B cell (primary cell): Measurements from ENCODE around the gene KRTAP4-3. TPM values are rescaled to one million over a fixed set of nuclear protein-coding genes. Genes with fewer than 3 reads are reported as not detected.
"Not testable (repeated sequence)": the region's sequence is repeated elsewhere in the genome, so short reads cannot be mapped to it uniquely, and the experiment has no call there.

Source experiments
- ATAC-seq: fragments of 200-7000 bp; cut with Tn5 transposase; one replicate; pipeline ENCODE4 v1.10.0; 2021; ENCODE audit warnings: low read depth, mild to moderate bottlenecking, moderate number of reproducible peaks, moderate library complexity
- CTCF ChIA-PET: fragments of 350-600 bp; sonication (Branson Sonifier 250); formaldehyde crosslinking; loops from one replicate; lab custom pipeline; 2021; ENCODE audit warnings: antibody characterized with exemption, inconsistent platforms; lab: Charles Lee
- POLR2A ChIA-PET: fragments of 350-600 bp; sonication (Branson Sonifier 250); formaldehyde crosslinking; loops from one replicate; lab custom pipeline; 2021; ENCODE audit warnings: antibody characterized with exemption; lab: Charles Lee
- DNase-seq: peaks from one replicate; pipeline ENCODE4 v3.0.0; 2013
- H2AFZ ChIP-seq: 2 replicates; pipeline ENCODE4 v1.6.1; 2012; ENCODE audit warnings: mild to moderate bottlenecking, low read depth, low read length; ENCODE audit not compliant: insufficient read depth, poor library complexity, severe bottlenecking
- H3K27ac ChIP-seq, 2 donors: 1 replicate in 1 of 2; 2 replicates in 1 of 2; pipeline ENCODE4 v1.5.1; 2012 to 2013; ENCODE audit warnings: low read length in 2 of 2, mild to moderate bottlenecking in 2 of 2, moderate library complexity in 1 of 2
- H3K27me3 ChIP-seq, 4 experiments: fragments of 200-600 bp in 1 of 4; sonication (generic) in 1 of 4; replicated peaks in 1 of 4; 1 replicate in 2 of 4; 2 replicates in 2 of 4; pipeline versions ENCODE4 v1.6.1 to v1.7.0; 2013 to 2016; ENCODE audit warnings: low read length in 3 of 4, mild to moderate bottlenecking in 2 of 4, mixed read lengths in 1 of 4, moderate library complexity in 1 of 4; ENCODE audit not compliant: insufficient read depth in 4 of 4, control insufficient read depth in 3 of 4; ENCODE audit errors: control extremely low read depth in 1 of 4
- H3K36me3 ChIP-seq, 2 experiments: replicated peaks in 1 of 2; 1 replicate in 1 of 2; 2 replicates in 1 of 2; pipeline versions ENCODE4 v1.6.1 to v1.7.1; 2013; ENCODE audit warnings: low read length in 1 of 2; ENCODE audit not compliant: insufficient read depth in 2 of 2, control insufficient read depth in 1 of 2; ENCODE audit errors: control extremely low read depth in 1 of 2, extremely low read depth in 1 of 2
- H3K4me1 ChIP-seq, 2 donors: fragments of 200-600 bp in 1 of 2; sonication (generic) in 1 of 2; 1 replicate in 1 of 2; 2 replicates in 1 of 2; pipeline versions ENCODE4 v1.5.1 to v1.6.1; 2013 to 2017; ENCODE audit warnings: low read length in 2 of 2; ENCODE audit not compliant: control insufficient read depth in 2 of 2, insufficient read depth in 2 of 2
- H3K4me2 ChIP-seq: replicated peaks from 2 replicates; pipeline ENCODE3; 2012; ENCODE audit warnings: mild to moderate bottlenecking, low read depth, low read length; ENCODE audit not compliant: poor library complexity, severe bottlenecking
- H3K4me3 ChIP-seq, 5 experiments: fragments of 200-600 bp in 1 of 5; sonication (generic) in 1 of 5; 1 replicate in 3 of 5; 2 replicates in 2 of 5; pipeline versions ENCODE4 v1.5.1 to v1.7.0; 2011 to 2016; ENCODE audit warnings: low read length in 4 of 5, mild to moderate bottlenecking in 4 of 5, low read depth in 2 of 5, control low read depth in 1 of 5, moderate library complexity in 1 of 5; ENCODE audit not compliant: insufficient read depth in 1 of 5; ENCODE audit errors: control extremely low read depth in 1 of 5, extremely low read depth in 1 of 5
- H3K79me2 ChIP-seq: fragments of 200-600 bp; sonication (generic); one replicate; pipeline ENCODE4 v1.6.0; 2016; ENCODE audit warnings: low read length; ENCODE audit not compliant: control insufficient read depth, insufficient read depth
- H3K9ac ChIP-seq: fragments of 200-600 bp; sonication (generic); 2 replicates; pipeline ENCODE4 v1.6.1; 2017; ENCODE audit warnings: mild to moderate bottlenecking, low read length, moderate library complexity
- H3K9me3 ChIP-seq, 3 donors: one replicate each; pipeline versions ENCODE4 v1.6.1 to v1.7.1; 2013; ENCODE audit warnings: low read length in 2 of 3; ENCODE audit not compliant: control insufficient read depth in 2 of 3, insufficient read depth in 1 of 3; ENCODE audit errors: control extremely low read depth in 1 of 3
- H4K20me1 ChIP-seq: 2 replicates; pipeline ENCODE4 v1.6.0; 2012; ENCODE audit warnings: mild to moderate bottlenecking, low read length; ENCODE audit not compliant: insufficient read depth, control insufficient read depth, poor library complexity, severe bottlenecking
- H3K27ac Mint-ChIP-seq: one replicate; pipeline ENCODE4 v1.8.0; 2021; ENCODE audit warnings: mixed read lengths
- H3K27me3 Mint-ChIP-seq: one replicate; pipeline ENCODE4 v1.8.0; 2021; ENCODE audit warnings: mixed read lengths
- H3K4me1 Mint-ChIP-seq: one replicate; pipeline ENCODE4 v1.8.0; 2021; ENCODE audit warnings: mixed read lengths
- H3K4me3 Mint-ChIP-seq: one replicate; pipeline ENCODE4 v1.8.0; 2021; ENCODE audit warnings: mixed read lengths
- H3K9me3 Mint-ChIP-seq: one replicate; pipeline ENCODE4 v1.8.0; 2022; ENCODE audit warnings: mixed read lengths; ENCODE audit not compliant: insufficient read depth
- EZH2 ChIP-seq: IDR thresholded peaks from 2 replicates; pipeline ENCODE4 v1.6.1; 2012; ENCODE audit warnings: borderline replicate concordance, low read depth, mild to moderate bottlenecking, moderate library complexity, low read length; ENCODE audit not compliant: insufficient read depth, poor library complexity, severe bottlenecking
- WGBS: methylation state at CpG from one replicate; pipeline ENCODE4 v1.1.5; 2013; ENCODE audit warnings: missing lambda C conversion rate; ENCODE audit not compliant: insufficient coverage; 5-methylcytosine and 5-hydroxymethylcytosine counted together
- intact Hi-C: fragments of 100-400 bp; cut with micrococcal nuclease; formaldehyde crosslinking; loops from one replicate; pipeline ENCODE4 v1.10.0; 2022
- polyA plus RNA-seq: library from polyadenylated mRNA; depleted of rRNA; stranded (reverse); fragments of >200 nt; gene quantifications from 2 replicates; pipeline ENCODE4 v1.2.3, GENCODE V29; 2012
- total RNA-seq, 2 donors: library from RNA; stranded (reverse); fragments of 120-200 nt in 1 of 2; gene quantifications; 1 replicate in 1 of 2; 2 replicates in 1 of 2; pipeline versions ENCODE4 v1.2.3 to v1.2.4, GENCODE V29; 2013 to 2022
- TF ChIP-seq, protein P1 (sequence below): fragments of 200-600 bp; IDR thresholded peaks from one replicate; pipeline ENCODE4 v1.8.0; 2022; ENCODE audit warnings: antibody characterized with exemption, mild to moderate bottlenecking

Gene KRTAP4-3
- total and polyA plus RNA-seq, 2 donors (not counting 1 experiment from before 2014, with no cell fraction given) = not detected

DNA sequence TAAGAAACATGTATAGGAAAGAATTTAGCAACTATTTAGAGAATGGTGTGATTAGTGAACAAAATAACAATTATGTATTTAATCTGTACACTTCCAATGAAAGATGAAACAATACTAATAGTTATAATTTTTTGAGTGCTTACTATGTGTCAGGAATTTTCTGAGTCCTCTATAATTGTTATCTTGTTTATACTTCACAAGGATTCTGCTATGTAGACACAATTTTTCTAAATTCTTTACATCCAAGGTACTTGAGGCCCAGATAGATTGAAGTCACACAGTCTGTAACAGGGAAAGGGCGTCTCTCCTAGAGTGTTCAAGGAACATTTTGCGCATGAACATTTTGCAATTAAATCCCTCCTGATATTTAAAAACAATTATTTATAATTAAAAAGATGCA lies 43.0 kb downstream of the KRTAP4-3 start:
- no peak overlapping the region for H3K27ac ChIP-seq
- ChIA-PET CTCF (no interaction called here), POLR2A (no interaction called here)
- H3K9ac ChIP-seq = no peak overlapping the region
- peaks cover 31 to 32% of the 10 kb centered on the region in 2 donors for H3K4me1 ChIP-seq
- H4K20me1 ChIP-seq = no peaks in the 10 kb centered on the region
- no peak overlapping the region for H3K4me3 ChIP-seq
- H3K9me3 ChIP-seq = peaks cover 0 to 5% (median 3%) of the 10 kb centered on the region in 3 donors
- no peak for TF ChIP-seq EZH2
- TF ChIP-seq, protein P1, sequence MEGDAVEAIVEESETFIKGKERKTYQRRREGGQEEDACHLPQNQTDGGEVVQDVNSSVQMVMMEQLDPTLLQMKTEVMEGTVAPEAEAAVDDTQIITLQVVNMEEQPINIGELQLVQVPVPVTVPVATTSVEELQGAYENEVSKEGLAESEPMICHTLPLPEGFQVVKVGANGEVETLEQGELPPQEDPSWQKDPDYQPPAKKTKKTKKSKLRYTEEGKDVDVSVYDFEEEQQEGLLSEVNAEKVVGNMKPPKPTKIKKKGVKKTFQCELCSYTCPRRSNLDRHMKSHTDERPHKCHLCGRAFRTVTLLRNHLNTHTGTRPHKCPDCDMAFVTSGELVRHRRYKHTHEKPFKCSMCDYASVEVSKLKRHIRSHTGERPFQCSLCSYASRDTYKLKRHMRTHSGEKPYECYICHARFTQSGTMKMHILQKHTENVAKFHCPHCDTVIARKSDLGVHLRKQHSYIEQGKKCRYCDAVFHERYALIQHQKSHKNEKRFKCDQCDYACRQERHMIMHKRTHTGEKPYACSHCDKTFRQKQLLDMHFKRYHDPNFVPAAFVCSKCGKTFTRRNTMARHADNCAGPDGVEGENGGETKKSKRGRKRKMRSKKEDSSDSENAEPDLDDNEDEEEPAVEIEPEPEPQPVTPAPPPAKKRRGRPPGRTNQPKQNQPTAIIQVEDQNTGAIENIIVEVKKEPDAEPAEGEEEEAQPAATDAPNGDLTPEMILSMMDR = no peak
- no peak for DNase-seq
- no peaks in the 10 kb centered on the region for H3K27me3 ChIP-seq
- no peaks in the 10 kb centered on the region for H3K9me3 Mint-ChIP-seq
- H3K27ac Mint-ChIP-seq = no peak overlapping the region
- no peaks in the 10 kb centered on the region for H3K79me2 ChIP-seq
- intact Hi-C loops = no loop called here
- H3K27me3 Mint-ChIP-seq = peaks cover 11% of the 10 kb centered on the region
- H2AFZ ChIP-seq = no peak overlapping the region
- ATAC-seq = no peak
- peaks cover 13% of the 10 kb centered on the region for H3K4me1 Mint-ChIP-seq
- H3K4me3 Mint-ChIP-seq = no peak overlapping the region
- H3K36me3 ChIP-seq = no peaks in the 10 kb centered on the region
- H3K4me2 ChIP-seq = no peak overlapping the region
- WGBS = no CpG with 5 or more reads among the region's 2 CpGs

DNA sequence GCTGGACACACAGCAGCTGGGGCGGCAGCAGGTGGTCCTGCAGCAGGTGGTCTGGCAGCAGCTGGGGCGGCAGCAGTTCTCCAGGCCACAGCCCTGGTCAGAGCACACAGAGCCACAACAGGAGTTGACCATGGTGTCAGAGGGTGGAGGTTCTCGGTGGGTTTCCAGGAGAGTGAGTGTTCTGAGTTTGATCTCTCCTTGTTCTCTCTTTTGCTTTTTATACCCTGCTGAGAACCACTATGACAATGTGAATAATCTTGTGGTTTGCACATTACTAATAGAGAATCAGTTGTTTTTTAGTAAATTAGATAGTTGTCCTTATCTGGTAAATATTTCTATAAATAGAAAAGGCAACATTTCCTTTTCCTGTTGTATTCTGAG lies 44.0 kb downstream of the KRTAP4-3 start, which contains the start of gene KRTAP4-12:
Gene KRTAP4-12 (minus strand): TSS at position 192 of the 381 bp plus-strand sequence. CDS start 60 bp downstream, at position 132.
- peaks cover 13% of the 10 kb centered on the region for H3K27me3 Mint-ChIP-seq
- H3K9ac ChIP-seq, H3K79me2 ChIP-seq, H3K9me3 ChIP-seq, CTCF ChIA-PET, DNase-seq, H4K20me1 ChIP-seq, POLR2A ChIA-PET, H3K9me3 Mint-ChIP-seq, H3K36me3 ChIP-seq, H3K27me3 ChIP-seq, ATAC-seq, H2AFZ ChIP-seq, H3K27ac Mint-ChIP-seq: not testable (repeated sequence)
- 90% methylated on average over 2 of the region's 3 CpGs for WGBS
- H3K4me3 ChIP-seq = peak within 1 kb of the TSS in 1 of 5 experiments; percentile 13
- H3K4me2 ChIP-seq = peak within 1 kb of the TSS; percentile 3
- peak within 1 kb of the TSS; percentile 24 for H3K4me3 Mint-ChIP-seq
- H3K4me1 ChIP-seq = peaks cover 37 to 41% of the 10 kb centered on the region in 2 donors
- peak within 1 kb of the TSS in 1 of 2 donors; percentile 25 for H3K27ac ChIP-seq
- peaks cover 18% of the 10 kb centered on the region for H3K4me1 Mint-ChIP-seq
- intact Hi-C loops = loop anchor here (5.0 kb wide), 1 partner anchor 183 kb away; the partner anchor contains the start of gene KRTAP16-1

DNA sequence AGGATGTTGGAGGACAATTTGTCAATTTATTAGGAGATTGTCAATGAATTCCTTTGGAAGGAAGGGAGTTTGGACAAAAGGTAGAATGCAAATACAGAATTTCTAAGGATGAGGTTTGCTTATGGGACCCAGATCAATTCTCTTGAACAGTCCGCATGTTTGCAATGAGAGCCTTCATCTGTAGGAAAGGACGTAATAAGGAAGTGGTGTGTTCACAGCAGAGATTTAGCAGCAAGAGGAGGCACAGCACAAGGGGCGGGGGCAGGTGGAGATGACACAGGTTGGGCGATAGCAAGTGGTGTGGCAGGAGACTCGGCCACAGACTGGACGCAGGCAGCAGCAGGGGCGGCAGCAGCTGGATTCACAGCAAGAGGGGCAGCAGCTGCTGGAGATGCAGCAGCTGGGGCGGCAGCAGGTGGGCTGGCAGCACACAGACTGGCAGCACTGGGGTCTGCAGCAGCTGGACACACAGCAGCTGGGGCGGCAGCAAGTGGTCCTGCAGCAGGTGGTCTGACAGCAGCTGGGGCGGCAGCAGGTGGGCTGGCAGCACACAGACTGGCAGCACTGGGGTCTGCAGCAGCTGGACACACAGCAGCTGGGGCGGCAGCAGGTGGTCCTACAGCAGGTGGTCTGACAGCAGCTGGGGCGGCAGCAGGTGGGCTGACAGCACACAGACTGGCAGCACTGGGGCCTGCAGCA lies 44.6 kb downstream of the KRTAP4-3 start:
- H3K9ac ChIP-seq, H4K20me1 ChIP-seq, H2AFZ ChIP-seq, H3K27ac Mint-ChIP-seq, ATAC-seq, CTCF ChIA-PET, H3K9me3 ChIP-seq, DNase-seq, H3K79me2 ChIP-seq, POLR2A ChIA-PET, H3K27me3 ChIP-seq, H3K36me3 ChIP-seq, H3K9me3 Mint-ChIP-seq: not testable (repeated sequence)
- WGBS = 77% methylated on average over 12 of the region's 12 CpGs
- H3K4me1 Mint-ChIP-seq = peaks cover 22% of the 10 kb centered on the region
- peak overlapping the region; percentile 24 for H3K4me3 Mint-ChIP-seq
- intact Hi-C loops = loop anchor here (5.0 kb wide), 1 partner anchor 184 kb away; the partner anchor contains the start of gene KRTAP16-1
- Histone ChIP-seq H3K4me3 (peak overlapping the region in 1 of 5 experiments; percentile 13), H3K4me1 (peaks cover 43 to 46% of the 10 kb centered on the region in 2 donors), H3K27ac (peak overlapping the region in 1 of 2 donors; percentile 25), H3K4me2 (peak overlapping the region; percentile 3)
- peaks cover 13% of the 10 kb centered on the region for H3K27me3 Mint-ChIP-seq
